ENCODE data around the gene LMNA.

GRCh38 chr1:156111355-156111962, 3.1 kb upstream of the LMNA start:
- TF ChIP-seq CTCF (IDR thresholded peaks at IDR 0.05) (no peak), EP300 (IDR thresholded peaks at IDR 0.05) (no peak), POLR2A (IDR thresholded peaks at IDR 0.05) (no peak), POLR2AphosphoS5 (IDR thresholded peaks at IDR 0.05) (no peak)

Data from sigmoid colon (tissue), 4 donors.